HepG2 (cell line): ENCODE results near the gene AP1M2. TPM values are rescaled to one million over a fixed set of nuclear protein-coding genes. Genes with fewer than 3 reads are reported as not detected.
A peak's percentile ranks its signal among the peaks of the same experiment; 100 is the strongest.

Experiments used
- CEBPG ChIP-seq: IDR thresholded peaks from 2 replicates; pipeline ENCODE4 v1.6.1; 2016
- HCFC1 ChIP-seq: fragments of 150-350 bp; IDR thresholded peaks from 2 replicates; pipeline ENCODE4 v1.6.1; 2014; ENCODE audit warnings: low read depth, low read length
- HDAC1 ChIP-seq: sonication (generic); formaldehyde crosslinking; IDR thresholded peaks from 2 replicates; pipeline ENCODE4 v1.5.1; 2020; ENCODE audit warnings: mild to moderate bottlenecking, missing genetic modification reagents
- NKX3-1 ChIP-seq: sonication (generic); formaldehyde crosslinking; IDR thresholded peaks from 2 replicates; pipeline ENCODE4 v1.5.0; 2020; ENCODE audit warnings: missing genetic modification reagents
- POGZ ChIP-seq: sonication (generic); formaldehyde crosslinking; IDR thresholded peaks from 2 replicates; pipeline ENCODE4 v1.4.0; 2020; ENCODE audit warnings: mild to moderate bottlenecking, missing genetic modification reagents
- RFX1 ChIP-seq: fragments of 450-650 bp; IDR thresholded peaks from 2 replicates; pipeline ENCODE4 v1.6.1; 2017
- SETDB1 ChIP-seq: sonication (generic); formaldehyde crosslinking; IDR thresholded peaks from 2 replicates; pipeline ENCODE4 v1.5.1; 2020; ENCODE audit warnings: missing genetic modification reagents, mild to moderate bottlenecking, borderline replicate concordance
- SMAD3 ChIP-seq: sonication (generic); formaldehyde crosslinking; IDR thresholded peaks from 2 replicates; pipeline ENCODE4 v1.4.0; 2020; ENCODE audit warnings: missing genetic modification reagents
- ZBTB14 ChIP-seq: sonication (generic); formaldehyde crosslinking; IDR thresholded peaks from 2 replicates; pipeline ENCODE4 v1.4.0; 2020; ENCODE audit warnings: missing genetic modification reagents
- ZBTB42 ChIP-seq: sonication (generic); formaldehyde crosslinking; IDR thresholded peaks from 2 replicates; pipeline ENCODE4 v1.5.0; 2020; ENCODE audit warnings: mild to moderate bottlenecking, missing genetic modification reagents
- ZNF3 ChIP-seq: IDR thresholded peaks from 2 replicates; pipeline ENCODE4 v1.7.0; 2017; ENCODE audit warnings: inconsistent platforms
- ZNF329 ChIP-seq: sonication (generic); formaldehyde crosslinking; IDR thresholded peaks from 2 replicates; pipeline ENCODE4 v1.9.0; 2021; ENCODE audit warnings: low read depth, mild to moderate bottlenecking, missing genetic modification reagents
- ZNF354B ChIP-seq: sonication (generic); formaldehyde crosslinking; IDR thresholded peaks from 2 replicates; pipeline ENCODE4 v1.8.0; 2022; ENCODE audit warnings: mild to moderate bottlenecking, missing genetic modification reagents
- ZNF383 ChIP-seq: sonication (generic); formaldehyde crosslinking; IDR thresholded peaks from 2 replicates; pipeline ENCODE4 v1.4.0; 2020; ENCODE audit warnings: missing genetic modification reagents, mild to moderate bottlenecking, borderline replicate concordance
- ZNF407 ChIP-seq: sonication (generic); formaldehyde crosslinking; IDR thresholded peaks from one replicate; pipeline ENCODE4 v1.5.1; 2020; ENCODE audit warnings: mild to moderate bottlenecking, missing genetic modification reagents; ENCODE audit errors: not compliant biosample characterization
- ZNF777 ChIP-seq: sonication (generic); formaldehyde crosslinking; IDR thresholded peaks from 2 replicates; pipeline ENCODE4 v1.4.0; 2020; ENCODE audit warnings: missing genetic modification reagents
- ZXDC ChIP-seq: sonication (generic); formaldehyde crosslinking; IDR thresholded peaks from 2 replicates; pipeline ENCODE4 v1.5.0; 2020; ENCODE audit warnings: mild to moderate bottlenecking, missing genetic modification reagents
- polyA plus RNA-seq, 8 experiments: library from polyadenylated mRNA; depleted of rRNA in 3 of 8; stranded (reverse) in 7 of 8; unstranded in 1 of 8; fragments of >200 nt; fragmentation: Illumina TruSeq in 4 of 8; extraction: Trizol in 4 of 8; gene quantifications; 2 replicates each; pipeline versions ENCODE4 v1.2.1 to v1.2.3, GENCODE V29; 2011 to 2016; ENCODE audit warnings: low read depth in 4 of 8, missing spikeins in 1 of 8, mixed read lengths in 1 of 8; ENCODE audit not compliant: insufficient read depth in 1 of 8
- total RNA-seq, 5 experiments: library from RNA; depleted of rRNA; stranded (reverse); fragments of >200 nt; fragmentation: Illumina TruSeq; extraction: Trizol; gene quantifications; 2 replicates each; pipeline ENCODE4 v1.2.3, GENCODE V29; 2016; ENCODE audit warnings: low read depth in 1 of 5

The AP1M2 gene
- total and polyA plus RNA-seq, 2 of the 13 experiments (the other 11 are each of a cell fraction or from before 2014, with no cell fraction given) = 6.3 to 76.8 TPM

- TF ChIP-seq ZNF3 (CRISPR knock-in tag) (no peak), HCFC1 (0 out of 2 replicates have a peak, but pooled peaks have one; percentile 14), ZNF777 (peak; percentile 90), HDAC1 (CRISPR knock-in tag) (peak; percentile 92), ZNF329 (peak; percentile 87; the same call in 1 of the 2 replicates), RFX1 (no peak), SMAD3 (CRISPR knock-in tag) (peak; percentile 73; the same call in 1 of the 2 replicates), ZBTB14 (CRISPR knock-in tag) (peak; percentile 77), SETDB1 (CRISPR knock-in tag) (no peak), ZNF407 (CRISPR knock-in tag) (peak; percentile 94), ZNF354B (CRISPR knock-in tag) (no peak), ZXDC (CRISPR knock-in tag) (no peak), ZNF383 (CRISPR knock-in tag) (no peak), CEBPG (CRISPR knock-in tag) (peak; percentile 54), NKX3-1 (CRISPR knock-in tag) (peak; percentile 76), ZBTB42 (CRISPR knock-in tag) (peak; percentile 80; the same call in 1 of the 2 replicates), POGZ (CRISPR knock-in tag) (no peak)
Measured at GRCh38 chr19:10565567-10566407, 21.3 kb downstream of the AP1M2 start, which contains the start of gene KRI1 (continued).
